GM21423 (cell line): ENCODE measurements around the gene MPHOSPH9.

ENCODE experiments used
- ATAC-seq: cut with Tn5 transposase; IDR thresholded peaks from one replicate; pipeline ENCODE4 v1.9.1; 2021; ENCODE audit warnings: mild to moderate bottlenecking, moderate library complexity; ENCODE audit not compliant: unreplicated experiment

The MPHOSPH9 gene

DNA sequence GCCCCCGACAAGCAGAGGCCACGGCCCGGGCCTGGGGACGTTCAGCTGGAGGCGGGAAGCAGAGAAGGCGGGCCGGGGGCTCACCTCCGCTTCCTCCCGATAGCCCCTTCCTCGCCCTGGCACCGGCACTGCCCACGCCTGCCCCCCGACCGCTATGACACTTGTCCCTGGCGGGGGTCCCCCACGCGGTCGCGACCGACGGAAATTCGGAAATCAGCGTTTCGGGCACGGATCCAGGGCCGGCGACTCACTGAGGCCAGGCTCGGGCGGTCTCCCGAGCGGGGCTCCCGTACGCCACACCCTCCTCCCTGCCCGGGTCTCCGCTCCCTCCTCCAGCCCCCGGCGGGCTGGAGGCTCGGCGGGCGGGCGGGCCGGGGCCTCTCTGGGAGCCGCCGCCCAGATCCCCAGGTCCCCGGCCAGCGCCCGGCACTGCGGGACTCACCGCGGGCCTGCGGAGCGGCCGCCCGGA lies 82.6 kb downstream of the MPHOSPH9 start:
- ATAC-seq, result no peak

DNA sequence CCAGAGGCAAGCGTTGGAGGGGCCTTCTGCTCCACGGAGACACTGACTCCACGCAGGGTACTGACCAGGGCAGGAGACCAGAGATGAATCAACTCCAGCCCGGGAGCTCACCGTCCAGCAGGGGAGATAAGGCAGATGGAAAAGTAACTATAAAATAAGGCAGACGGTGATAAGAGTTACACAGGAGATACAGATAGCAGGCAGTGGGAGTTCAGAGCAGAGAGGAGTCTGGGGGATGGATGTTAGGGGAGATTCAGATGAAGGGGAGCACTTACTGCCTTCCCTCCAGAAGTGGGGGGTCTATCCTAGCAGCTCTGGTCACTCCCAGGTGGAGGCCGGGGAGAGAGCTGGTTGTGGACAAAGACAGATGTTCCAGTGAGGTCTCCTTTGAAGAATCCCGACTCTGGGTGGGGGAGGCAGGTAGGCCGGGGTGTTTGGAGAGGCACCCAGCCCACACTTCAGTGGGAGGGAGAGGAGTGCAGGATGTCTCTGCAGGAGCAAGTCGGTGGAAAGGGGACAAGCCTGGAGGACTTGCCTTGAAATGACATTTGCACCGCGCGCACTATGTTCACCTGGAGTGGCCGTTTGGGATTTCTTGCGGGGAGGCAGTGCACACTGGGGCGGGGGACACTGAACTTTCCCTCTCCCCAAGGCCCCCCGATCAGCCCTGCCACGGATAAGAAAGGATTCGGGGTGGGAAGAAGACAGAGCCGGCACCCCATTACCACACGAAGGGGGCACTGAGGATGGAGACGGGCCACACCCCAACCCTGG lies 83.3 kb downstream of the MPHOSPH9 start:
- no peak for ATAC-seq

DNA sequence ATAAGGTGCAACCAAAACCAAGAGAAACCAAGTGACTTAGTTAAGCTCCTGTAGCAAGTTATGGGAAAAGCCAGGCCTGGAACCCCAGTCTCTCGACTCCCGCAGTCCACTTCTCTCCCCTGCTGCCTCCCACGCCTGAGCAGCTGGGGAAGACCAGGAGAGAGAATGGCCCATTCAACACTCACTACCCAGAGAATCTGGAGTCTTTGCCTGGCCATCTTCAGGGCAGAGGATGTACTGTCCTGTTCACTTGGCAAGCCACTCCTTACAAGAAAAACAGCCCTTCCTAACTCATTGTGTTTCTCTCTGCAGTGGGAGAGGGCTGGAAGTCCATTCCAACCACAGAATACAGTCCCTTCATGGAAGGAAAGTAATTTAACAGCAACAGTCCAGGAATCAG lies 83.9 kb downstream of the MPHOSPH9 start:
- ATAC-seq, result no peak

DNA sequence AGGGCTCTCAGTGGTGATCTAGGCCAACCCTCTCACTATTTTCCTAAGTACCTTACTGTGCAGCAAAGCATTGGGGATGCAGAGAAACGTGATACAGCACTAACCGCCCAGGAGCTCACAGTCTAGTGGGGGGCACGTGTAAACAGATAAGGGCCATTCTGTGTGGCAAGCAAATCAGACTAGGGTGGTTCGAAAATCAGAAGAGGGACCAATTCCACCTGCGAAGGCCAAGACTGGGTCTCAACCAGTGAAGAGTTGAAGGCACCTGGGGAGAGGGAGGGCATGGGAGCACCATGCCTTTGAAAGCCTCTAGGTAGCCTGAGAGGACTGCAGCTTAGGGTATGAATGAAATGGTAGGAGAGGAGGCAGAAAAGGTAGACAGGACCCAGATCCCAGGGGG lies 84.3 kb downstream of the MPHOSPH9 start:
- no peak for ATAC-seq

DNA sequence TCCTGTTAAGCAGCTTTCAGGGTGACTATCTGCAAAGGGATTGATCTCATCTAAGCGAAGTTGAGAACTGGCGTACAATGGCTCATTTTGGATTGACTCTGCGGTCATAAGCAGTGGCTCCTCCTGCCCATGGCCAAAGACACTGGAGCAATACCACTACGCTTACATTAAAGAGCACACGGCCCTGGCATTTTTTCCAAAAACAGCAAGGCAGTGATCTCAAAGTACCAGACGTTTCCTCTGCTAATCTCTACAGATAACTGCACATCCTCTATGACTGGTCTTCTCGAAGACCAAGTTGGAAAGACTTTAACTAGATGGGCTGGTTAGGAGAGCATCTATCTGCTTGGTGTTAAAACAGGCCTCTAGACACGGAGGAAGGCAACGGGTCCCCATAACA lies 84.7 kb downstream of the MPHOSPH9 start:
- no peak for ATAC-seq

DNA sequence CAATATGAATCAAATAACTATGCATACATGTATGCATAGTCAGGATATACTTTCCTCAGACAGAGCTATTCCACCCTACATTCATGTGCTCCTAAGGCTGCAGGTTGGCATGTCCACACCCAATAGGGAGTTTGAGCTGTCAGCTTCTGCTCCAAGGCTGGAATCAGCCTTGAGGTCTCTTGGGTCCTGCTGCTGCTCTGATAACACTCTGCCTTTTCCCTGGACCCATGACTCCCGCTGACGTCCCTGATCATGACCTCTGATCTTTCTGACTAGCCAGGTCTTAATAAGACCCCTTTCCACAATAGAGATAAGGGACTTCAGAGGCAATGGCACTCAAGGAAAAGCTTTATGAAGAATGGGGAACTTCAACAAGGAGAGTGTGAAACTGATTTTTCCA lies 87.7 kb downstream of the MPHOSPH9 start:
- no peak for ATAC-seq

DNA sequence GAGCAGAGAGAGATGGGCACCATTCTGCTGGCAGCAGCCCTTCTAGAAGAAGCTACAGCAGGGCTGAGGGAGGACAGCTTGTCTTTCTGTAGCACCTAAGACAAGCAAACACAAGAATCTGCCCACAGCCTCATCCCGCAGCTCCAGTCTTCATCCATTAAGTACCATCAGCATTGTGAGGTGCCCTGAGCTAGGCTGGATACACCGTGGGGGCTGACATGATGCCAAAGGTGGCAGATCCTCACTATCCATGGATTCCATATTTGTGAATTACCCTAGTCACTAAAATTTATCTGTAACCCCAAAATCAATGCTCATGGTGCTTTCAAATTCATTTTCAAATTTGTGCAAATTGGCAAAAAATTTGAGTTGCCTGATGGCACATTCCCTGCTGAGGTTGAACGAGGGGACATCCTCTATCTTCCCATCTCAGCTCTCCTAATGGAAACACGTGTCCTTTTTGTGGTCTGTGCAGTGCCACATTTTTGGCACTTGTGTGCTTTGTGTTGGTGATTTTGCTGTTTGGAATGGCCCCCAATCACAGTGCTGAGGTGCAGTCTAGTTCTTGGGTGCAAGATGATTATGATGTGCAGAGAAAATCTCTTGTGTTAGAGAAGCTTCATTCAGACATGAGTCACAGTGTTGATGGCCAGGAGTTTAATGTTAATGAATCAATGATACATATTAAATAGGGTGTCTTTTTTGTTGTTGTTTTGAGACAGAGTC lies 89.0 kb downstream of the MPHOSPH9 start:
- ATAC-seq, result no peak

DNA sequence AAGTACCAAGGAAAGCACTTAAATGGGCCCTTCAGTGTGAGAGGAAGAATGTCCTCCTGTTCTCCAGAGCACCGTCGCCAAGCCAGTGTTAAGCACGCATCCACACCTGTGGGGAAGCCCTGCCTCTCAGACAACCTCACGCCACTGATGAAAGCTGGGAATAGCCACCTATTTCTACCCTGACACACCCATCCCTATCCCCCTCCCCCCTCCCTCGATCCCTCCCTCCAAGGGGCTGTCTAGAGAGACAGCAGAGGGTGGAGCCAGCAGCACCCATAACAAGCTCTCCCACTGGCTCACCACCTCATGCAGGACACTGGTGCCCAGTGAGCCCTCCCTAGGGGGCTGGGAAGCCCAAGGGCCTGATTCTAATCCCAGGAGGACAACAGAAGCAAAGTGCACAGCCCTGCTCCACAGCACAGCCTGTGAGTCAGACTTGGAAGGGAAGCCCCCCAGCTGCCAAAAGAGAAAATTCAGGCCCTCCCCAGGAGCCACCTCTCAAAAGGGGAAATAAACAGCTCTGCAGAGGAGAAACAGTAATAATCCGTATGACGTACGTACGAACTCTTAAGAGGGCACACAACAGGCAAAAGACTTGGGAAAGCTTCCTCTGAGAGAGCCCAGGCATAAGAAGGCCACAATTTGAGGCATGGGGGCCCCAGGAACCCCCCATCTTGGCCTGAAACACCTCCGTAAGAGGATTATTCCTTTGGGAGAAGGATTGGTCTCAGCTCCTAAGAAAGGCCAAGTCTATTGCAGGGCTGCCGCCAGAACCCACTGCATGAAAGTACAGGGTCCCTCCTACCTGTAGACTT lies 89.8 kb downstream of the MPHOSPH9 start:
- ATAC-seq, result no peak

DNA sequence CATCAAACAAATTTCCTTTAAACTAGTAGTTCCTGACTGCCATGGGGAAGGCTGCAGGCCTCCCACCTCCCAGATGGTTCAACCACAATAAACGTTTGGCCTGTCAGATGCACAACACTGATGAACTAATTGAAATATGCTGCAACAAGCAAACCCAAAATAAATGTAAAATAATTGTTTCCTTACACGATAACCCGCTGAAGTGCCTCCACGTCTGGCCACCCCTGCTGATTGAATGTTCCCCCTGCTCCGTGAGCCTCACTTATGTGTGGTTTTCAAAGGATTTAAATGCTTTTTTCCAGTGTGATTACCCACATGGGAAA lies 90.5 kb downstream of the MPHOSPH9 start:
- ATAC-seq, result no peak

DNA sequence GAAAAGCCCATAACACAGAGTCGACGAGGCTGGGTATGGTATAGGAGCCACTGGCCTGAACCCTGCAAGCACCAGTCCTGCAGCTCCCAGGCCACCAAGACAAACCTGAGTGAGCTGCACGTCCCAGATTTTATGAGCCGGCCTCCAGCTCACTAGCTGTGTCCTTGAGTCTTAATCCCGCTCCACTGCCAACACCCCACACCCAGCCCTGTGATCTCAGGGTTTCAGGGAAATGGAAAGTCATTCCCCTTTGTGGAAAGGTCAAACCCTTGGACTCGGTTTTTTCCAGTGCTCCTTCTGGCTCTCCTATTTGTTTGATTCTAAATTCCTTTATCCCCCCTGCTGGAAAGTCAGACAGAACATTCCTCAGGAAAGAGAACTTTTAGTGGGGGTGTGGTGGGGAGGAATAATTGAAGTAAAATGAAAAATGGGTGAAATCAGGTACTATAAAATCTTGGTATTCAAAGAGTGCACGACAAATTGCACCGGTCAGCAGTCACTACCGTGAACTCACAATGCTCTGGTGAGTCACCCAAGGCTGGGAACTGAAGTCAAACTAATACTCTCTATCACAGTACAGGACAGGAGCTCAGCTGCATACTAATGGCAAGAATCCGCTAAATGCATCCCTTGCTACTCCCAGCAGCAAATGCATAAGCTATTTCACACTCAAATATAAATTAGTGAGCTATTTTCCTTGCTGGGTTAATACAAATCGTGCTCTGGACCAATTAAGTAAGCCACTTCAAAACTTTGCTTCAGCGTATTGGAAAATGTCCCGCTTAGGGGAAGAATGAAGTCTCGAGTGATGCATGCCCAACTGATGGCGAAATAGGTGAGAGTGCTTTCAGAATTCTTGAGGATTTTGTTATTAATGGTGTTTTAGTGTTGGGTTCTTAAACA lies 91.1 kb downstream of the MPHOSPH9 start:
- no peak for ATAC-seq

DNA sequence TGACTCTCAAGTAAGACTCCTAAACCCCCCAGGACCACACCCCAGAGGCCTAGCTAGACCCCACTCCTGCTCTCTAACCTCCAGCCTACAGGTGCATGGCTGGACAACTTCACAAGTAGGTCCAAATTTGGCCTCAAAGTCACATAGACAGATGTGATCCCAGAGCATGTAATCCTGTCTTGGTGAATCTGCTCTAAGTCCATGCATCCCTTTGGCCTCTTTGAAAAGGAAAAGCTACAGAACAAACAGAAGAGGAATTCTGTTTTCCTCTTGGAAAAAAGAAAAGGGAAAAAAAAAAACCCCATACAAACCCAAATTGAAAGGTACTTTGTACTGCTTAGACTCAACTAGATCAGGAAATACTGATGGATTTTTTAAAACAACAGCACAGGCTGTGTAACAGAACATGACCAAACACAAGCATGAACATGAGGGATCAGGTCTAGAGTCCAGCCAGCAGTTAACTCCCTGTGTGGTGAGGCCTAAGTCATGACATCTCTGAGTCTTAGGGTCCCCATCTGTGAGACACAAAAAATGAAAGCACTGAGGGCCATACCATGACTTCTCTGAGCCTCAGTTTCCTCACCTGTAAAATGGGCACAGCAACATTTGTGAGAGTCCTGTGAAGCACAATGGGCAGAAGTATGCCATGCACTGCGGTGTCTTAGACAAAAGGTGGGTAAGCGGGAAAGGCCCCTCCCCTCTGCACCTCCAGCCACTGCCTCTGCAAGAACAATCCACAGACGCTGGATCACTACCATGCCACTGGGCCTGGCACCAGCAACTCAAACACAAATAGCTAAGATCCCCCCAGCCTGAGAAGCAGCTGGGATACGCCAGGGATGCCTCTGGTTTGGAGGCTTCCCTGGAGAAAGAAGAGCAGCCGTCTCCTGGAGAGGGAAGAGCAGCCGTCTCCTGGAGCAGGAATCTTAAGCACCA lies 92.0 kb downstream of the MPHOSPH9 start:
- no peak for ATAC-seq

DNA sequence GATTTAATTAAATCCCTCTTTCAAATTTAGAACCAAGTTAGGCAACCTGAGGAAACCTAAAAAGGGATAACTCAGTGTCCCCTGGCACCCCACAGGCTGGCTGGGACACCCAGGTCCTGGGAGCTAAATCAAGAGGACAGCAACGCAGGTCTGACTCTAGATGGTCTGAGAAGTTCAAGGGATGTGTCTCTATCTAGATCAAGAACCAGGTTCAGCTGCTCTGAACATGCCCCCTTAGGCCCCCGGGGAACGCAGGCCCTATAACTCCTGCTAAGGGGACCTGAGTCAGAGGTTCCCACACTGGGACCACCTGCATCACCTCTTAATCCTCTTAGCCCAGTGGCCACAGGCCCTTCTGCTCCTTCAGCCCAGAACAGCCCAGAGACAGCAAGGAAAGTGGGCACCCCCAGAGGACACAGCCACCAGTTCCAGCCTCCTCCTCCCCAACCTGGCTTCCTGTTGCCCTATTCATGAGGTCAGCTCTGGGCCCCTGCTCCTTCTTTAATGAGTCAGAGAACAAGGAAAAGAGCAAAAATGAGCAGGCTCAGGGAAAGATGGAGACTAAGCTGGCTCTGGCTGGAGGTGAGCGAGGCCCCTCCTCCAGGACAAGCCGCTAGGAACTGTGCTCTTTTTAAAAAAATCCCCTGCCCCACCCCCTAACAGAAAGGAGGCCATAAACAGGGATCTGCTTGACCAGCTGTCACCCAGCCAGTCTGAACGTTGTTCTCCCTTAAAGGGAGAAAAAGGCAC lies 92.8 kb downstream of the MPHOSPH9 start:
- no peak for ATAC-seq

DNA sequence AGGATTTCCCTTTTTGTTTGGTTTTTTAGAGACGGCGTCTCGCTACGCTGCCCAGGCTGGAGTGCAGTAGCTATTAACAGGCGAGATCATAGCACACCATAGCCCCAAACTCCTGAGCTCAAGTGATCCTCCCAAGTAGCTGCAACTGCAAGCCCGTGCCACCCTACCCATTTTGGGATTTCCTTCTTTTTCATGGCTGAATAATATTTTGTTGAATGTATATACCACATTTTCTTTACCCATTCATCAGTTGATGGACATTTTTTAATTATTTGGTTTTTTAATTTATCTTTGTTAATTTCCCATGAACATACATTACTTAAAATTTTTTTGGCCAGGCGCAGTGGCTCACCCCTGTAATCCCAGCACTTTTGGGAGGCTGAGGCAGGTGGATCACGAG lies 97.3 kb downstream of the MPHOSPH9 start:
- no peak for ATAC-seq

DNA sequence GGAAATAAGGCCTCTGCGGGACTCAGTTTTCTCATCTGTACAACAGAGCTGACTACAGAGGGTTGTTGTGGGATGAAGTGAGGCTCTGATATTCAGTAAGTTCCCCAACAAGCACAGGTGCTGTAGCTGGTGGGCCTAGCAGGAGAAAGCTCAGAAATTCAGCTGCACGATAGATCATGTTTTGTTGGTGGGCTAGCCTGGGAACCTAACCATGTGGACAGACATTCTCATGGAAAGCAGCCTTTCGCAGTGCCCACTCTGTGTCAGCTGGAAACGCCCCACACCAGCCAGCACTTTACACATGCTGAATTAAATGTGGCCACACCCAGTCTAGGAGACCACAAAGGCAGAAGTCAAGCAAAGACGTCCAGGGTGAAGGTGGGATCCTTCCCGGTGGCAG lies 98.1 kb downstream of the MPHOSPH9 start:
- ATAC-seq, result no peak

DNA sequence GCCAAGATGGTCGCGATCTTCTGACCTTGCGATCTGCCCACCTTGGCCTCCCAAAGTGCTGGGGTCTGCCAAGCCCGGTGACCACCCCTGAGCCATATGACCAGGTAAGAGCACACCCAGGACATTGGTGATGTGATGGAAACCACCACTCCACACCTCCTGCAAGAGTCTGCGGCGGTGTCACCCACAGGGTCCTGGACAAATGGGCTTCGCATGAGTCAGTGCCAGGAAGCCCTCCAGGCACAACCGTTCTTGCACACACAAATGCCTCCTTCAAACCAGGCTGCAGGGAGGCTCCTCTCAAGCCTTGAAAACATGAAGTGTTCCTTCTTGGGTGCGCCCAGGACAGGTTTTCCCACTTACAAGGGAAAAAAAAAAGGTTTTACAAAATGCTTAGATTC lies 98.7 kb downstream of the MPHOSPH9 start:
- ATAC-seq, result no peak

DNA sequence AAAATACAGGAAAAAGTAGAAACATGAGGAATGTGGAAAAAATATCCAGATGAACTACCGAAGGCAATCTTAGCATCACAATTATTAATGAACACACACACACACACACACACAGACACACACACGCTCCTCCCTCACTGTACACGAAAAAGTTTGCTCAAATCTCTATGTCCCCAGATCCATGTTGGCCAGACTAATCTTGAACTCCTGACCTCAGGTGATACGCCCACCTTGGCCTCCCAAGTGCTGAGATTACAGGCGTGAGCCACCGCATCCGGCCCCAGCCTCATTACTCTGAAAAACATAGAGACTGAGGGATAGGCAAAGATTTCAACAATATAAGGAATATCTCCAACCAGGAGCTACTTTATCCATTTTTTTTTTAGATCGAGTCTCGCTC lies 99.2 kb downstream of the MPHOSPH9 start:
- ATAC-seq, result no peak

DNA sequence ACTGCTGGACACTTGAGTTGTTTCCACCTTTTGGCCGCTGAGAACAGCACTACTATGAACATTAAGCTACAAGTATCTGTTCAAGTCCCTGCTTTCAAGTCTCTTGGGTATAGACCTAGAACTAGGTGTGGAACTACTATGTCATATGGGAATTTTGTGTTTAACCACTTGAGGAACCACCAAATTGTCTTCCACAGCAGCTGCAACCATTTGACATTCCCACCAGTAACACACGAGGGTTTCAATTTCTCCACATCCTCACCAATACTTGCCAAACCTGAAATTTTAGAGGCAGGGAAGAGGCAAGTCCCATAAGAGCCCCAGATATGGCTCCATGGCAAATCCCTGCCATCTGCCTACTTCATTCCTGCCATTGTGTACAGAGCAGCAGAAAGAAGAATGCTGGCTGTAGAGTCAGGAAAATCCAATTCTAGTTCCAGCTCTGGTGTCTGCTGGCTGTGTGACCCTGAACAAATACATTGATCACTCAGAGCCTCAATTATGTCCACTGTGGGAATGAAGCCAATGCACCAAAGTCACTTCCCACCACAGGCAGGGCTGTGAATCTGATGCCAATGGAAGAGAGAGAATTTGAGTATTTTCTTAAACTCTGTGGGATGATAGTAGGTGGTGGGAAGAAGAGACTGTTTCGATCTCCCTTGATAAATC lies 99.9 kb downstream of the MPHOSPH9 start:
- ATAC-seq, result no peak

DNA sequence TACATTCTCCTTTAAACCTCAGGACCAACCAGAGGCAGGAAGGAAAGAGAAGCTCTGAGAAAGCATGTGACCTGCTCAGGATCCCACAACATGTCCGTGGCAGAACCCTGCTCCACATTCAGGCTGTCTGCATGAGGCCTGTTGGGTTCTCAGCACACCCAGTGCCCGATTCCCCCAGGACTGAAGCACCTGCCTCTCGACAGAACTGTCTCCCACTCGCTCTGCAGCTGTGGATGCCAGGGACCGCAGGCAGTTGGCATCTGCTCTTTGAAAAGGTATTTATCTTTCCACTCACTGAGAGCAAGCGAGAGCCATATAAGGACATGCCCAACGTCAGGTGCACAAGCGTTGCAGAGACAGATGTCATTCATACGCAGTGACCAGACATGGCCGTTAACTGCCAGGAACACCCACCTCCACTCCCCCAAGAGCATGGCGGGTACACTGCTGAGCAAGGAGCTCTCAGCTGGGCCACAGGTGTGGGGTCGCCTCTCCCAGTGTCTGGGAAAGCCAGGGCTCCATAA lies 101.0 kb downstream of the MPHOSPH9 start:
- no peak for ATAC-seq
